HG02970 (cell line): ENCODE data around the gene MRPS6.

Source experiments
- ATAC-seq: cut with Tn5 transposase; IDR thresholded peaks from one replicate; pipeline ENCODE4 v1.9.1; 2021; ENCODE audit warnings: mild to moderate bottlenecking, moderate library complexity, moderate number of reproducible peaks; ENCODE audit not compliant: unreplicated experiment, low FRiP score

Gene MRPS6

GRCh38 chr21:34170886-34171285 is 97.5 kb downstream of the MRPS6 start:
- no peak for ATAC-seq

DNA sequence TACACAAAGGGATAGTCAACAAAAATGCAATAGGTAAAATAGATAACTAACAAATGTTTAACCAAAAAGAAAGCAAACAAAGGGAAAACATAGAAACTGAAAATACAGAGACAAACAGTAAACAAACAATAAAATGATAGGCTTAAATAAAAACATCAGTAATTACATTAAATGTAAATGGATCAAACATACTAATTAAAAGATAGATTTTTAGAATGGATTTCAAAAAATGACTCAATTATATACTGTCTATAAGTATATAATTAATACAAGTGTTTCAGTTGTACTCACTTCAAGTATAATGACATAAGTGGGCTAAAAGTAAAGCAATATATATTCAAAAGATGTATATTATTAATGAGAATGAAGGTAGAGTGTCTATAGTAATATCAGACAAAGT is 101.1 kb downstream of the MRPS6 start:
- ATAC-seq: no peak

GRCh38 chr21:34176448-34176847 is 103.1 kb downstream of the MRPS6 start:
- no peak for ATAC-seq

DNA sequence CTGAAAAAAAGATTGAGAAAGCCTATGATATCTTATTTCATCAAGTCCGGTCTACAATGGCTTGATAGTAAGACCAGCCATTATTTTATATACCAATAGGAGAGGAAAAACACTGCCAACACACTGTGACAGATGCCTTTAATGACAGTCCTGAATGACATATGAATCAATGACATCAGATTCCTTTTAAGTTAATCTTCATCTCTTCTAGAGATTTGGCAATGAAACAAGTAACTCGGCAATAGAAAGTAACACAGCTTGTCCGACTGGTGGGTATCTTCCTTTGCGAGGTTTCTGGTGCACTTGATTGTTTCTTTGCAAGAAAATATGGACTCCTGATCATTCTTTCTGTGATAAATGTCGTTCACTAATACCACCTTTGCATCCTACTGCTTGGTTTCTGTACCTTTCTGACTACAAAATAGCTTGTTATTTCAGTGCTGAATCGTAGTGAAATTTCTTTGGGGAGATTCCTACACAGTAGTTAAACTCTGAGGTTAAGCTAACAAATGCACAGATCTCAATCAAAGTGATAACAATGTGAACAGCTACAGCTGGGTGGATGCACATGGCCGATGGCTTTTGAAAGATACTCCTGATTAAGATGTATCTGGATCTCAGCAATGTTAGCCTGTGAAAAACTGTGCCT is 104.7 kb downstream of the MRPS6 start:
- no peak for ATAC-seq

GRCh38 chr21:34179204-34179935 is 106.0 kb downstream of the MRPS6 start:
- no peak for ATAC-seq

- ATAC-seq: no peak
Observed at GRCh38 chr21:34180407-34180806, 107.0 kb downstream of the MRPS6 start.

DNA sequence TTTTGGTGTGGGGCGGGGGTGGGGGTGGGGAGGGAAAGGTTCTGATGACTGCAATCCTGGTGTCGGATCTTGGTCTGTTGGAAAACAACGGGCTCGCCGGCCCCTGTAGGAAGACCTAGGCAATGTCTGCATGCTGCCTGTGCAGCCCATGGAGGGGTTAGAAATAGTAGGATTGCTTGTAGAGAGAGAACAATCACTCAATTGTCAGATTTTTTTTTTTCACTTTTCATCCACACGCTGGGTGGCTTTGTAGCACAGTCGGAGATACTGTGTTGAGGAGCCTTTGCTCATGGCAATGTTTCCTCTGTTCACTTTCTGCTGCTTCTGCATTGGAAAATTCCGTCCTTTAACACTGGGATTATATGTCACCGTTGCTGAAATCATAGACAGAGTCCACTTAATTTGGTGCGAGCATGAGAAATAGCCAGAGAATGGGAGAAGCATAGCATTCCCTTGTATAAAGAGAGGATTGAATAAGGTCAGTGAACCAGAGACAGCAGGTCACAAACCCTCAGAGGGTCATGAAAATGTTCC is 107.5 kb downstream of the MRPS6 start:
- no peak for ATAC-seq

DNA sequence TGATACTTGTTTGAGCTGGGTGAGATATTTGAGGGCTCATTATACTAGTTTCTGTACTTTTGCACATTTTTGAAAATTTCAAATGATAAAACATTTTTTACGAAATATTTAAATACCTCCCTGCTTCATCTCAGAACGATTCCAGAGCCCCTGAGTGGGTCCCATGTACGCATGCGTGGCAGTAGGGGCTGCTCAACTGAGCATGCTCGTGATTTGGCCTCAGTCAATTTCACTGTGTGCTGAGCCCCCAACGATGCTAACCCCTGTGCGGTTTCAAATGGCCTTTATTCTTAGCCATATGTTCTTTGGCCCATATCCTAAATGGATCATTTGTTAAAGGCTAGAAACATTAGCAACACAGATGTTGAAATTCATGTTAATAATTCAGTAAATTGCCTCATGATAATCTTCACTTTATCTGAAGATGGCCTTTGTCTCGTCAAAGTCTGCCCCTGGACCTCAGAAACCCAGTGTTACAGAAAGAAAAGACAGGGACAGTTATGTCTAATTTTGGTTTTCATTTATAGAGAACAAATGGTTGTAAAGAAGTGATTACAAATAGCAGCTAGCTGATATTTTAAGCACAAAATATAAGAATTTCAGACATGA is 108.2 kb downstream of the MRPS6 start:
- ATAC-seq: no peak

GRCh38 chr21:34182436-34182835 is 109.1 kb downstream of the MRPS6 start:
- no peak for ATAC-seq

DNA sequence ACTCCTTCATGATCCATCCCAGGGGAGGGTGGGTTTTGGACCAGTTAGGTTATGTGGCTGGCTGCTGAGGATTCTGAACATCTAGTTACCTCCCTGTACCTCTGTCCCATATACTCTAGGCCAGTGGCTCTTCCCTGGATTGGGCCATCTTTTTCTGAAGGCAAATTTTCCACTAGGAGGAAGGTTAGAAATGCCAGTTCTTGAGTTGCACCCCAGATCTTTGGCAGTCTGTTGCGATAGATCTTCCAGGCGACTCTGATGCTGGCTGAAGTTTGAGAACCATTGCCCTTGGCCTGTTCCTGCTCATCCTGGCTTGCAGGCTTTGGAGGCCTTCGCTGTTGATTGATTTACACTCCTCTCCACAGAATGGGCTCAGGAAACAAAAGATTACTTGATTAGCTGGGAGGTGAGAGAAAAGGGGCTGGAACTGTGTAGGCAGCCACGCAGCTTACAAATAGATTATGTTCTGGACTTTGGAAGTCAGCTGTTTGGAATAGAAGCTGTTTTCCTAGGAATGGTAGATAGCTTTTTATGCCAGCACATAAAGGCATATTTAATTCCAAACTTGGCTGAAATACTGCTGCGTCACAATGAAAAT is 110.1 kb downstream of the MRPS6 start:
- no peak for ATAC-seq

- no peak for ATAC-seq
Observed at GRCh38 chr21:34184232-34184631, 110.9 kb downstream of the MRPS6 start.

GRCh38 chr21:34185026-34185750 is 111.8 kb downstream of the MRPS6 start:
- ATAC-seq: no peak

- no peak for ATAC-seq
Observed at GRCh38 chr21:34186109-34186719, 112.8 kb downstream of the MRPS6 start.

DNA sequence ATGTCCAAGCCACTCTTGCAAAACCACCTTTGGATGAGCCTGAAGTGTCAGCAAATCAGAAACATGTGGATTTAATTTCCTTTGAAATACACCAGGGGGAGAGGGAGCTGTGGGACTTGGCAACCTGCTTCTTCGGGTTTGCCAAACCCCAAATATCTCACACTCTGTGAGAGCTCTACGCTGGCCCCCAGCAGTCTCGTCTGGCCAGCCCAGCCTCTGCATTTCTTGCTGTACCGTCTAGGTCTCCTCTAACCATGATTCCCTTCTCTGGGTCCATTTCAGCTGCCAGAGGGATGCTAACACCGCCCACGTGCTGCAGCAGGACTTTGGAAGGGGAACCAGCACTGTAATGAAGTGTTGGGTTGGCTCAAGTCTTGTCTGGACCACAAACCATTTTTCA is 114.6 kb downstream of the MRPS6 start:
- no peak for ATAC-seq

DNA sequence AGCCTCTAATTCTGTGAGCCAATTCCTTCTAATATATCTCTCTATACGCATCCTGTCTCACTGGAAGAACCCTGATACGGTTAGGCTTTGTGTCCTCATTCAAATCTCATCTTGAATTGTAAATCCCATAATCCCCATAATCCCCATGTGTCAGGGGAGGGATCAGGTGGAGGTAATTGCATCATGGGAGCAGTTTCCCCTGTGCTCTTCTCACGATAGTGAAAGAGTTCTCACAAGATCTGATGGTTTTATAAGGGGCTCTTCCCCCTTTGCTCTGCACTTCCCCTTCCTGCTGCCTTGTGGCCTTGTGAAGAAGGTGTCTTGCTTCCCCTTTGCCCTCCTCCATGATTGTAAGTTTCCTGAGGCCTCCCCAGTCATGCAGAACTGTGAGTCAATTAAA is 116.1 kb downstream of the MRPS6 start:
- ATAC-seq: no peak

DNA sequence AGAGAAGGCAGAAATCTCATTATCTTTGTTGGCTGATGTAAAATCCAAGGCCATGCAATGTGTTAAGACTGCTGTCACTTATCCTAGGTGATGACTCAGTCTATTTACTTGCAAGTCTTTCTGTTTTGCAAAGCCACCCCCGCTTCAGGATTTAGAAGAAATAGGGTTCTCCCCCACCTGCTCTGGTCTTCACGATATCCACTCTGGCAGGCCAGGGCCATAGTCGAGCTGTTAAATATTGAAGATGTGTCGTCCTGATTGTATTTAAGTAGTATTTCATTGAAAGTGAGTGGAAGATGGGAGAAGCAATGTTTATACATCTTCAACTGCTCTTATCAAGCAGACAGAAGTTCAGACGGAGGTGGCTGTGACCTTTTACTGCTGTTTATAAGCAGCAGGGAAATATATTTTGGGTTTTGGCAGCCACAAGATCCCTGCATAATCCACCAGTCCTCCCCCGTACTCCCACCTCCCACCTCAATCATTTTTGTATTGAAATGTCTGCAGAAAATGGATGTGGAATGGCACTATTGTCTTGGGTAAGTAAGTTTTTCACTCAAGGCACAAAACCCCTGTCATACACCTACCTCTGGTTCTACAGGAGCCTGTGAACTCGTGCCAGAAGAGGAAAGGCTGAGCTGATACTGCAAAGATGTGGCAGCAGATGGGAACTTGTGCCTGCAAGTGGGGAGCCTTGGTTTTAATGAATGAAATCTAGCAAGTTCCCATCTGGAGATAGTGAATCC is 117.4 kb downstream of the MRPS6 start:
- ATAC-seq: no peak

DNA sequence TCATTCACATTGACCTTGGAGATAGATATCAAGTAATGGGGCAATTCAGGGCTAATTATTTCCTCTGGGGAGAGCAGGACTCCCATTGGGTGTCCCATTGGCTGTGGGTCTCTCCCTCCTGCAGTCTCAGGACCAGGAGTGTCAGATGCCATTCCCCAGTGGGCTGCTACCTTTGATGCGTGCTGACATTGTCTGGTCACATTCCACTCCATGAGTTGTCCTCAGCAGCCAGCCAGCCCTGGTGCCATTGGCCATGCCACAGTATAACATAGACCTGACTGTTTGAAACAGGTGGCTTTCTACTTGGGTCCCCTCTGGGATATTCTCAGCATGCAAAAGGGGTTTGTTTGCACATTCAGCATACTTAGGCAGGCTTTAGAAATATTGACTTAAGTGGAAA is 118.5 kb downstream of the MRPS6 start:
- ATAC-seq: no peak
